HepG2 (cell line): ENCODE results near the gene NPW. TPM values are rescaled to one million over a fixed set of nuclear protein-coding genes. Genes with fewer than 3 reads are reported as not detected.

Source experiments
- AGO1 ChIP-seq: fragments of 200-400 bp; formaldehyde crosslinking; IDR thresholded peaks from 2 replicates; pipeline ENCODE4 v1.6.1; 2017; ENCODE audit warnings: mild to moderate bottlenecking, low read depth, low read length, moderate library complexity; ENCODE audit not compliant: poor library complexity, severe bottlenecking
- BCL3 ChIP-seq: sonication (generic); formaldehyde crosslinking; IDR thresholded peaks from 2 replicates; pipeline ENCODE4 v1.5.1; 2020; ENCODE audit warnings: mild to moderate bottlenecking, missing genetic modification reagents, moderate library complexity
- CEBPB ChIP-seq: IDR thresholded peaks from 2 replicates; pipeline ENCODE4 v1.6.1; 2011; ENCODE audit warnings: low read depth, low read length, improper control_type of control experiment, borderline replicate concordance
- GZF1 ChIP-seq: sonication (generic); formaldehyde crosslinking; IDR thresholded peaks from 2 replicates; pipeline ENCODE4 v1.5.1; 2020; ENCODE audit warnings: mild to moderate bottlenecking, missing genetic modification reagents
- ISL2 ChIP-seq: sonication (generic); formaldehyde crosslinking; IDR thresholded peaks from 2 replicates; pipeline ENCODE4 v1.5.0; 2020; ENCODE audit warnings: missing genetic modification reagents
- KDM2A ChIP-seq: sonication (generic); formaldehyde crosslinking; IDR thresholded peaks from 2 replicates; pipeline ENCODE4 v1.4.0; 2020; ENCODE audit warnings: low read depth, missing genetic modification reagents, borderline replicate concordance
- KMT2A ChIP-seq: sonication (generic); formaldehyde crosslinking; IDR thresholded peaks from 2 replicates; pipeline ENCODE4 v1.4.0; 2020; ENCODE audit warnings: missing genetic modification reagents
- MEIS1 ChIP-seq: sonication (generic); formaldehyde crosslinking; IDR thresholded peaks from 2 replicates; pipeline ENCODE4 v1.9.0; 2021; ENCODE audit warnings: mild to moderate bottlenecking, missing genetic modification reagents, moderate library complexity, borderline replicate concordance
- MLXIP ChIP-seq: sonication (generic); formaldehyde crosslinking; IDR thresholded peaks from 2 replicates; pipeline ENCODE4 v1.9.0; 2021; ENCODE audit warnings: missing genetic modification reagents, borderline replicate concordance
- MXI1 ChIP-seq: IDR thresholded peaks from 3 replicates; pipeline ENCODE4 v1.6.1; 2012; ENCODE audit warnings: low read depth, low read length, inconsistent platforms, borderline replicate concordance
- NKX3-1 ChIP-seq: sonication (generic); formaldehyde crosslinking; IDR thresholded peaks from 2 replicates; pipeline ENCODE4 v1.5.0; 2020; ENCODE audit warnings: missing genetic modification reagents
- NONO ChIP-seq, 2 experiments: fragments of 450-650 bp in 1 of 2; sonication (generic) in 1 of 2; formaldehyde crosslinking in 1 of 2; IDR thresholded peaks in 1 of 2; conservative IDR thresholded peaks in 1 of 2; 2 replicates each; pipeline versions ENCODE4 v1.6.1 to v1.8.0; 2017 to 2022; ENCODE audit warnings: mild to moderate bottlenecking in 1 of 2, missing genetic modification reagents in 1 of 2, moderate library complexity in 1 of 2
- RFXAP ChIP-seq: sonication (generic); formaldehyde crosslinking; IDR thresholded peaks from 2 replicates; pipeline ENCODE4 v1.4.0; 2020; ENCODE audit warnings: missing genetic modification reagents, borderline replicate concordance
- SNAPC5 ChIP-seq: sonication (generic); formaldehyde crosslinking; IDR thresholded peaks from 2 replicates; pipeline ENCODE4 v1.8.1; 2023; ENCODE audit warnings: mild to moderate bottlenecking, missing genetic modification reagents, borderline replicate concordance
- TEAD3 ChIP-seq: optimal IDR thresholded peaks from 2 replicates; pipeline ENCODE3; 2016; ENCODE audit warnings: borderline replicate concordance
- ZFX ChIP-seq: sonication (generic); formaldehyde crosslinking; IDR thresholded peaks from 2 replicates; pipeline ENCODE4 v1.4.0; 2020; ENCODE audit warnings: mild to moderate bottlenecking, low read depth, missing genetic modification reagents, moderate library complexity
- ZNF136 ChIP-seq: sonication (generic); formaldehyde crosslinking; IDR thresholded peaks from 2 replicates; pipeline ENCODE4 v1.8.1; 2022; ENCODE audit warnings: low read depth, mild to moderate bottlenecking, moderate library complexity, missing genetic modification reagents
- ZNF552 ChIP-seq: sonication (generic); formaldehyde crosslinking; IDR thresholded peaks from 2 replicates; pipeline ENCODE4 v1.9.0; 2022; ENCODE audit warnings: missing genetic modification reagents, mild to moderate bottlenecking, borderline replicate concordance
- polyA plus RNA-seq, 8 experiments: library from polyadenylated mRNA; depleted of rRNA in 3 of 8; stranded (reverse) in 7 of 8; unstranded in 1 of 8; fragments of >200 nt; fragmentation: Illumina TruSeq in 4 of 8; extraction: Trizol in 4 of 8; gene quantifications; 2 replicates each; pipeline versions ENCODE4 v1.2.1 to v1.2.3, GENCODE V29; 2011 to 2016; ENCODE audit warnings: low read depth in 4 of 8, missing spikeins in 1 of 8, mixed read lengths in 1 of 8; ENCODE audit not compliant: insufficient read depth in 1 of 8
- total RNA-seq, 5 experiments: library from RNA; depleted of rRNA; stranded (reverse); fragments of >200 nt; fragmentation: Illumina TruSeq; extraction: Trizol; gene quantifications; 2 replicates each; pipeline ENCODE4 v1.2.3, GENCODE V29; 2016; ENCODE audit warnings: low read depth in 1 of 5
- TF ChIP-seq, protein P1 (sequence below): IDR thresholded peaks from 2 replicates; pipeline ENCODE4 v1.6.1; 2016; ENCODE audit warnings: mild to moderate bottlenecking
- TF ChIP-seq, protein P2 (sequence below): sonication (generic); formaldehyde crosslinking; IDR thresholded peaks from 2 replicates; pipeline ENCODE4 v1.4.0; 2020; ENCODE audit warnings: missing genetic modification reagents

The NPW gene
- total and polyA plus RNA-seq, 2 of the 13 experiments (the other 11 are each of a cell fraction or from before 2014, with no cell fraction given), result 0.24 to 0.97 TPM

- TF ChIP-seq BCL3 (CRISPR knock-in tag), result peak; percentile 56; the same call in 1 of the 2 replicates
- TF ChIP-seq KDM2A (CRISPR knock-in tag), result peak; percentile 94
- TF ChIP-seq TEAD3 (CRISPR knock-in tag), result peak; percentile 57
- TF ChIP-seq RFXAP, result peak; percentile 48; the same call in 1 of the 2 replicates
- TF ChIP-seq MLXIP (CRISPR knock-in tag), result 0 out of 2 replicates have a peak, but pooled peaks have one; percentile 25
- 0 out of 2 replicates have a peak, but pooled peaks have one; percentile 41 for TF ChIP-seq MEIS1 (CRISPR knock-in tag)
- no peak for TF ChIP-seq GZF1 (CRISPR knock-in tag)
- peak; percentile 86 for TF ChIP-seq ZFX (CRISPR knock-in tag)
- TF ChIP-seq, protein P1, sequence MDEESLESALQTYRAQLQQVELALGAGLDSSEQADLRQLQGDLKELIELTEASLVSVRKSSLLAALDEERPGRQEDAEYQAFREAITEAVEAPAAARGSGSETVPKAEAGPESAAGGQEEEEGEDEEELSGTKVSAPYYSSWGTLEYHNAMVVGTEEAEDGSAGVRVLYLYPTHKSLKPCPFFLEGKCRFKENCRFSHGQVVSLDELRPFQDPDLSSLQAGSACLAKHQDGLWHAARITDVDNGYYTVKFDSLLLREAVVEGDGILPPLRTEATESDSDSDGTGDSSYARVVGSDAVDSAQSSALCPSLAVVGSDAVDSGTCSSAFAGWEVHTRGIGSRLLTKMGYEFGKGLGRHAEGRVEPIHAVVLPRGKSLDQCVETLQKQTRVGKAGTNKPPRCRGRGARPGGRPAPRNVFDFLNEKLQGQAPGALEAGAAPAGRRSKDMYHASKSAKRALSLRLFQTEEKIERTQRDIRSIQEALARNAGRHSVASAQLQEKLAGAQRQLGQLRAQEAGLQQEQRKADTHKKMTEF, result peak; percentile 89; the same call in 1 of the 2 replicates
- 0 out of 2 replicates have a peak, but pooled peaks have one; percentile 38 for TF ChIP-seq ISL2 (CRISPR knock-in tag)
- peak; percentile 97 for TF ChIP-seq AGO1
- TF ChIP-seq MXI1, result peak; percentile 89; the same call in 2 of the 3 replicates
- TF ChIP-seq, protein P2, sequence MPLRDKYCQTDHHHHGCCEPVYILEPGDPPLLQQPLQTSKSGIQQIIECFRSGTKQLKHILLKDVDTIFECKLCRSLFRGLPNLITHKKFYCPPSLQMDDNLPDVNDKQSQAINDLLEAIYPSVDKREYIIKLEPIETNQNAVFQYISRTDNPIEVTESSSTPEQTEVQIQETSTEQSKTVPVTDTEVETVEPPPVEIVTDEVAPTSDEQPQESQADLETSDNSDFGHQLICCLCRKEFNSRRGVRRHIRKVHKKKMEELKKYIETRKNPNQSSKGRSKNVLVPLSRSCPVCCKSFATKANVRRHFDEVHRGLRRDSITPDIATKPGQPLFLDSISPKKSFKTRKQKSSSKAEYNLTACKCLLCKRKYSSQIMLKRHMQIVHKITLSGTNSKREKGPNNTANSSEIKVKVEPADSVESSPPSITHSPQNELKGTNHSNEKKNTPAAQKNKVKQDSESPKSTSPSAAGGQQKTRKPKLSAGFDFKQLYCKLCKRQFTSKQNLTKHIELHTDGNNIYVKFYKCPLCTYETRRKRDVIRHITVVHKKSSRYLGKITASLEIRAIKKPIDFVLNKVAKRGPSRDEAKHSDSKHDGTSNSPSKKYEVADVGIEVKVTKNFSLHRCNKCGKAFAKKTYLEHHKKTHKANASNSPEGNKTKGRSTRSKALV (CRISPR knock-in tag), result peak; percentile 98
- TF ChIP-seq NKX3-1 (CRISPR knock-in tag), result no peak
- no peak for TF ChIP-seq NONO (IDR thresholded peaks at IDR 0.05)
- TF ChIP-seq NONO (CRISPR knock-in tag; conservative IDR thresholded peaks at IDR 0.05), result peak; percentile 61
- TF ChIP-seq ZNF136 (CRISPR knock-in tag), result 0 out of 2 replicates have a peak, but pooled peaks have one; percentile 56
- peak; percentile 54; the same call in 1 of the 2 replicates for TF ChIP-seq ZNF552 (CRISPR knock-in tag)
- peak; percentile 5; the same call in 1 of the 2 replicates for TF ChIP-seq KMT2A (CRISPR knock-in tag)
- TF ChIP-seq SNAPC5 (CRISPR knock-in tag), result no peak
- peak; percentile 75 for TF ChIP-seq CEBPB
Measured at GRCh38 chr16:1983544-1984346, 35.8 kb upstream of the NPW start, which contains the start of gene GFER (continued).
